ENCODE measurements around the gene CORIN.
A peak's percentile ranks its signal among the peaks of the same experiment; 100 is the strongest.
"Not testable (repeated sequence)": the region's sequence is repeated elsewhere in the genome, so short reads cannot be mapped to it uniquely, and the experiment has no call there.

CORIN gene

DNA sequence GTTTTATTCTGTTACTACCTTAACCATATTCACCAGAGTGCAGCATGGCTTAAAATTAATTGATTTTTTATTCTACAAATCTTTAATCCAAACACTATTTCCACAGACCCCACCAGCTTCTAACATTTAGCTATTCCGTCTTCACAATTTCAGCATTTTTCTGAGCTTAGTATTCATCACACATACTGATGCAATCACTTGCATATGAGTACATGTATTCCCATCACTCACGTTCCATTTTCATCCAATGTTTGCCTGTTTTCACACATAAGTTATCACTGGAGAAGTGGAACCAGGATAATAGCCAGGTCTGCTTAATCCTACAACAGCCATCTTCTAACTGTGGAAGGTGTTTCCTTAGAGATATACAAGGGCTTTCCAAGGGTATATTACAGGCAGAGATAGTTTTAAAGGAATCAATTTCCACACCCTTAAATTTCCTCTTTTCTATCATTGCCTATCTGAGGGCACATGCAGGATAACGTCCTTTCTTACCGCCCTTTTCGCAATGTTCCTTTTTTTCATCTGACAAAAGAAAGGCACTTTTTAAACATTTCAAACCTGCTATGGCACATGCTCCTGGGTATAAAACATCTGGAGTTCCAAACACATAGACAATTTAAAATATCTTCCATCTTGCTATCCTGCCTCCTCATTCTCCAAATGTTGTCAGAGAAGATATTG, 115.8 kb downstream of the CORIN start:
- peak; percentile 9 for DNase-seq (ENCODE audit: low read depth)

- DNase-seq (ENCODE audit: low read depth): no peak
These were observed 116.4 kb downstream of the CORIN start for GRCh38 chr4:47721485-47721884.

DNA sequence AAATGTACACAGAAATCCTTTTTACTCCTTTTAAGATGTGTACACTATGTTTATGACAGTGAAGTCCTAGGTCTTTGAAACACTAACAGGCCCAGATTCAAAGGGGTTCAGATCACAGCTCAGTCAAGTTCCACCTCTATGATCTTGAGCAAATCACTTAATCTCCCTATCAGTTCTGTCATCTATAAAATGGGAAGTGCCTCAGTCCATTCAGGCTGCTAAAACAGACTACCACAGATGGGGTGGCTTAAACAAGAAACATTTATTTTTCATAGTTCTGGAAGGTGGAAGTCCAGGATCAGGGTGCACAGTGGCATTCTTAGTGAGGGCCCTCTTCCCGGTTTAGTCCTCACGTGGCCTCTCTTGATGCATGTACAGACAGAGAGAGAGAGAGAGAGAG, 117.1 kb downstream of the CORIN start:
- no peak for DNase-seq (ENCODE audit: low read depth)

DNA sequence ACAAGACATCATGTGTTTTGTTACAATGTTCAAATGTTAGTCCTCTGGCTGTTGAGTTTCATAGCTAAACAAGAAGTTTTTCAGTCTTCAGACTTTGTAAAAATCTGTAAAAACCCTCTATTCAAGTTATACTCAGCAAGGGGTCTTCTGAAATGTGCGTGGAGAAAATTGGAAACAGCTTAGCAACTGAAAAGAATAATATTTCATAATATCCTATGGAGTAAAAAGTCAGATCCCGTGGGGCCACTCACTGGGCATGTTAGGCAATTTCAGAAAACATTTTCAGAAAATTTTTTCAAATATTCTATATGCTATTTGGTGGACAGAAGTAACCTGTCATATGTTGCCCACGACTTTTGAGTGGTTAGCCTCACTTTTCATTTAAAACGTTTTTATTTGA, 118.3 kb downstream of the CORIN start:
- no peak for DNase-seq (ENCODE audit: low read depth)

DNA sequence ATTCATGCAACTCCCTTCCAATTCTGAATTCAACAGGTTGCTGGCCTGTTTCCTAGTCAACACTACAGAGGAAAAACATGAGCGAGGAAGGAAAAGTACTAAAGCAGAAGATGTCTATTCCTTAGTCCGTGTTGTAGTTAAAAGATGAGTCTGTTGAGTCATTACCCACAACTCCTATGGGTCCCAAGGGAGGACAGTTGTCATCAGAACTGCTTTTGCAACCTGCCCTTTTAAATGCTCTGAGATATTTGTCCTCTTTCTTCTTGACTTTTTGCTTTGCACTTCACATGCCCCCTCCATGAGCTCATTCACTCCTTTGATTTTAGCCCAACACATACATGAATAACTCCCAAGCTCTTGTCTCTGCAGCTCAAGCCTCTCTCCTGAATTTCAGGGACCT, 119.2 kb downstream of the CORIN start:
- no peak for DNase-seq (ENCODE audit: low read depth)

- no peak for DNase-seq (ENCODE audit: low read depth)
These were observed 120.7 kb downstream of the CORIN start for GRCh38 chr4:47717188-47717587.

DNA sequence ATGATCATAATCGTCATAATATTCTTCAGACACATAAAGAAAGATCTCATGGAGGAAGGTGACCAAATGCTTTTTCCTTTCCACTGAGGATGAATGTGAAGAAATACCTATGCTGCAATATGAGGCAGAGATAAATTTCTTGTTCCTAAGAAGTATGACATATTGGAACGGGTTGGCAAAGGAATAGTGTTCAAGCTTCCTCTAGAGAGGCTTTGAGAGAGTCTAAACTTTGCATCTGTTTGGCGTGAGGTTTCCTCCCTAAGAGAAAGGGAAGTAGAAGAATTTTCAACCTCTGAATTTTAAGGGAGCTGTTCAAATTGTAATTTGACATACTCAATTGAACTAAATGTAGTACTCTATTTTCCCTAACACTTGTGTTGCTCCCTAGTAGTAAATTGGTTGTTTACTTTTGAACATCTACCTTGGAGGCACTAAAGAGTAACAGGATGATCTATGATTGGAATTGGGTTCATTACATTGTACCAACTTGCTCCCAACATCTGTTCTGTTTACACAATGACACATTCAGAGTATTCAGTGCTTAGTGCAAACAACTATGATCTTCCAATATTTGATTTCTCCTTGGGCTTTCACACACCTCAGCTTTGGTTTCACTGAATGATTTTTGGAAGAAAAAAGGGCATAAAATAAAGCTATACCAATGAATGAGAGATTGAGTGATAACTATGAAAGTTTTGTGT, 122.0 kb downstream of the CORIN start:
- DNase-seq (ENCODE audit: low read depth): no peak

- DNase-seq (ENCODE audit: low read depth): no peak
These were observed 123.6 kb downstream of the CORIN start for GRCh38 chr4:47714269-47714668.

DNA sequence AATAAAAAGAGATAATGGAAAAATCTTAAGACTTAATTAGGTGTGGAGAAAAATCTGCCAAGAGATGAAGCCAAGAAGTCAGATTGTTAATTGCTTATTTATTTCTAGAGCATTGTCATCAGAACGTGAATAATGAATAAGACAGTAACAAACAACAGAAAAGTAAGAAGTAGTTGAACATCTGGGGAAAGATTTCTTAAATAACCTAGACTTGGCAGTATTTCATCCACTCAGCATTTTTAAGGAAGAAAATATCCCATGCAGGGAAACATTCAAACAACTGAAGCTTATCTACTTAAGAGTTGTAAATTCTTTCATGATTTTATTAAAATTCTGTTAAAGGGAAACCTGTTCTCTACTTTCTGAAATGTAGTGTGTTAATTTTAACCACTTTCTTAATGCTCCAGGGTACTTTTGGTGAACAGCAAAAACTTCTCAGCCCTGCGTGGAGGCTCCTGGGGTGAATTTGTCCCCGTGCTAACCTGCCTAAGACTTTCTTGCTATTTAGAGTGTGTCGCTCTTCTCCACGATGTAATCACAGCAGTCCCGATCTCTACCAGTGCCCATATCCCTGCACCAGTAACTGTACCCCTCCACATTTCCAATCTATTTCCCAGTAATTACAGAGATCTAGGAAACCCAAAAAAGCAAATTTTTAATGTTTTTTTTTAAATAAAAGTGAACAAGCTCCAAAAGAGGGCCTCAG, 124.6 kb downstream of the CORIN start:
- no peak for DNase-seq (ENCODE audit: low read depth)

GRCh38 chr4:47711646-47712045, 126.2 kb downstream of the CORIN start:
- DNase-seq (ENCODE audit: low read depth): no peak

GRCh38 chr4:47711183-47711582, 126.7 kb downstream of the CORIN start:
- no peak for DNase-seq (ENCODE audit: low read depth)

GRCh38 chr4:47706352-47706751, 131.5 kb downstream of the CORIN start:
- DNase-seq (ENCODE audit: low read depth): not testable (repeated sequence)

DNA sequence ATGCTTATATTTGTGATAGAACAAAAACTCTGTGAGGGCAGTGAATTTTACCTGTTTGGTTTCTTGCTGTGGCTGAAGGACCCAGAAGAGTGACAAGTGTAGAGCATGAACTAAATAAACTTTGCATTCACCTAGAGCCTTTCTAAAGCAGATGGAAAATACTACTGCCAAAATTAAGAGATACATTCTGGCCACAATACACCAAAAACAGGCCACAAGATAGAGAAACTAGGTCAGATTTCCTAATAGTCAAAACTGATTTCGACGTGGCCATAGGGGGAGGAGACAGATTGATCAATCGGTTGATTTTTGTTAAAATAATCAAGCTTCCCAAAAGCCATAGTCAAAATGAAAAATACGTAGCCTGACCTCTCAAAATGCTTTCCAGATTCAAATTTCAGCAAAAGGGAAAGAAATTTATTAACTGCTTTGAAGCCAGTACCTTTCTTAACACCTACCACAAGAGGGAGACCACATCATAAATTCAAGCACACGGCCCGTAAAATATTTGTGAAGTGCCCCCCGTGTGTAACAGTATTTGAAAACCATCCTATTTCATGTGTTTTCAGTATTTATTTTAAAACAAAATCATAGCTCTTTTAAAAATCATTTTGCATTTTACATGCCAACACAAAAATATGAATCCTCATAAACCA, 132.4 kb downstream of the CORIN start:
- peak; percentile 55 for DNase-seq (ENCODE audit: low read depth)

DNA sequence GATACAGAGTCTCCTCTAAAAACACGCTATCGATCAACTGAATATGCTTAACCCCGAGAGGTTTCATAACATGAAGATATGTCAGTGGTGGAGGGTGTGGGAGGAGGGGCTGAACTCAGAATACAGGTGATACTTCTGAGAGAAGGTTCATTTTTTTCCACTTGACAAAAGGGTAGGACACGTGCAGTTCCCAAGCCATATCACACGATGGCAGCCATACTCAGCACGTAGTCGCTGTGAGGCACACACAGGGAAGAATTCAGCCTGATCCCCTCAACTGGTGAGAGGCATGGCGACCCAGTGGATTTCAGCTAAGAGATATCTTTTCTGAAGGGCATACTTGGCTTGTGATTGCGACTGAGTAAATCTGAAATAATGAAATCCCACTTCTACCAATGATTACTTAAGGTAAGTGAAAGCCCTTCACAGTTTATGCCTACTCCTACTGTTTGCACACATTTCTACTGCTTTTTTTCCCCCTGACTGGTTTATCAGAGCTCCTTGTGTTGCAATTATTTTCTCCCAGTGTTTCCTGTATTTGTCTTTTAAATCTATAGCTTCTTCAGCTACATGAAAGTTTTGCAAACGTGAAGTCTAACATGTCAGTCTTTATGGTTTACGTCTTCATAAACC, 133.1 kb downstream of the CORIN start:
- DNase-seq (ENCODE audit: low read depth): peak; percentile 58

DNA sequence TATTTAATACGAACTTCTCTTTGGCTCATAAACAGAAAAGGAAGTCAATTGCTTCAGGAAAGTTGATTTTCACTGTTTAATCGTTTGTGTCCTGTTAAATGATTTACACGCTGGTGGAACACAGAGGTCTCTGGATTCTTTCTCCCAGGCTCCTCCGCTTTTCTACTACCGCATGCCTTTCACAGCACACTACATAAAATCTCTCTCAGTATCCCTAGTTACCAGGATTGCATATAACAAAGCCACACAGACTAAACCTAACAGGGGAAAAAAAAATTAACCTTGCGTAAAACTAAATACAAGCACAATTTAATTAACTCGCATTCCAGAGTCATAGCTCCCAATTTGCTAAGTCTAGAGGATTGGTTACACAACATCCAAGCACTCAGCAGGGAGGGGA, 133.9 kb downstream of the CORIN start:
- DNase-seq (ENCODE audit: low read depth): no peak

GRCh38 chr4:47703008-47703407, 134.9 kb downstream of the CORIN start:
- no peak for DNase-seq (ENCODE audit: low read depth)

DNA sequence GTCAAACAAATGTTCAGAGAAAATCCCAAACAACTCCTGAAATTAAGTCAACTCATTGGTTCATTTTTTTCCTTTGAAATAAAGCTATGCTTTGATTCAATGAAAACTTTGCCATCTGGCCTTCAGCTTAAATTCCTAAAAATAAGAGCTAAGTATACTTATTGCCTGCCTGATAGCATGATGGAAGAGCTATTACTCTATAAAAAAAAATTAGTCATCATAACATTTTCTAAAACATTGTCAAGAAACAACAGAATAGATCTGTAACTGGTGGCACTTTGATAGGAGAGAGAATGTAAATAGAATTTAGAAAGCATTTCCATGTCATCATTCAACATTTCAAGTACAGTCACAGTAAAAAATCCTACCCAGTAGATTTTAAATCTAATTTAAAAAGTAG, 136.6 kb downstream of the CORIN start:
- DNase-seq (ENCODE audit: low read depth): no peak

GRCh38 chr4:47698837-47699236, 139.0 kb downstream of the CORIN start:
- DNase-seq (ENCODE audit: low read depth): no peak

- DNase-seq (ENCODE audit: low read depth): no peak
These were observed 141.0 kb downstream of the CORIN start for GRCh38 chr4:47696823-47697222.

GRCh38 chr4:47695260-47695659, 142.6 kb downstream of the CORIN start:
- no peak for DNase-seq (ENCODE audit: low read depth)

- no peak for DNase-seq (ENCODE audit: low read depth)
These were observed 143.5 kb downstream of the CORIN start for GRCh38 chr4:47694322-47694721.

DNA sequence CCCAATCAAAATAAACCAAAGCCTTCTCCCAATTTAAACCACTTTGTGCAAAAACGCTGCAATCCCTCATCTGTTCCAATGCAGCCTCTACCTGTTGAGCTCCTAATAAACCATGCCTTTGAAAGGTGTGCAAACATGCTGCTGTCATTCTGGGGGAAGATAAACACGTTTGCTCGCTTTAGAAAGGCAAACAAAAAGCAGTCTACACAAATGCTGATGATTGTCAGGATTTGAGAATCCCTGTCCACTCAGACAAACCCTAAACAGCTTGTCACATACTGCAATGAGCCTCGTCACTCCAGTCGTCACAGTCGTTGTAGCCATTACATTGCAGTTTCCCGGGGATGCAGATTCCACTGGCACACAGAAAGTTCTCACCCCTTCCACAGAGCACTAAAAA, 145.2 kb downstream of the CORIN start:
- no peak for DNase-seq (ENCODE audit: low read depth)

Measured in ELR (cell line).